ENCODE results near the gene CST4. TPM values are rescaled to one million over a fixed set of nuclear protein-coding genes. Genes with fewer than 3 reads are reported as not detected.
A peak's percentile ranks its signal among the peaks of the same experiment; 100 is the strongest.

Gene CST4
- total RNA-seq, 1 donor from 2014 or later, result not detected

- H3K4me3 ChIP-seq, result no peak overlapping the region
- H3K4me1 ChIP-seq, result peaks cover 27% of the 10 kb centered on the region
- H3K27me3 ChIP-seq (ENCODE audit: low read depth), result no peaks in the 10 kb centered on the region
- TF ChIP-seq CTCF (IDR thresholded peaks at IDR 0.05), result no peak
- DNase-seq, result no peak
- no peak overlapping the region for H3K27ac ChIP-seq
- ATAC-seq, result no peak
- no peaks in the 10 kb centered on the region for H3K36me3 ChIP-seq
- no peaks in the 10 kb centered on the region for H3K9me3 ChIP-seq
- intact Hi-C loops (cut with DNase I), result no loop called here
Measured at GRCh38 chr20:23640671-23641667, 47.9 kb downstream of the CST4 start.

- no peaks in the 10 kb centered on the region for H3K9me3 ChIP-seq
- H3K4me3 ChIP-seq, result no peak overlapping the region
- DNase-seq (no peak), ATAC-seq (no peak)
- no peak overlapping the region for H3K27ac ChIP-seq
- peaks cover 35% of the 10 kb centered on the region for H3K4me1 ChIP-seq
- intact Hi-C loops (cut with DNase I), result no loop called here
- no peaks in the 10 kb centered on the region for H3K36me3 ChIP-seq
- TF ChIP-seq CTCF (IDR thresholded peaks at IDR 0.05), result no peak
- no peaks in the 10 kb centered on the region for H3K27me3 ChIP-seq (ENCODE audit: low read depth)
Measured at GRCh38 chr20:23640018-23640601, 48.7 kb downstream of the CST4 start.

DNA sequence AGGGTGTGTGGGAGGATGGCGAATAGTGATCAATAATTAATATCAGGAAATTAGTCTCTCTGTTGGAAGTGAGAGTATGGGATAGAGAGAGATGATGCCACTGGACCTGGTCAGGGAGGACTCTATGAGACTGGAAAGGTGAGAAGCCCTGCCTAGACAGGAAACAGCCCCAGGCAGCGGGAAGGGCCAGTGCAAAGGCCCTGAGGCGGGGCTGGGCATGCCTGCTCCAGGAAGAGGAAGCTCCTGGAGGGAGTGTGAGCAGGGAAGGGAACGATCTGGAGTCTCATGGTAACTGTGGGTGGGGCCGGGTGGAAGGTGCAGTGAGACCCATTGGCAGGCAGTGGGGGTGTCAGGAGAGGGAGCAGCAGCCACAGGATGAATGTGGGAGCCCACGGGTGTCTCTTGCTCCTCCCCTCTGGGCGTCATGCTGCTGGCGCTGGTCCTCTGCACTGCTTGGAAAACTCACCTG, 49.3 kb downstream of the CST4 start:
- ATAC-seq (no peak), DNase-seq (no peak)
- Histone ChIP-seq H3K9me3 (no peaks in the 10 kb centered on the region), H3K4me1 (peaks cover 39% of the 10 kb centered on the region), H3K27me3 (ENCODE audit: low read depth) (no peaks in the 10 kb centered on the region), H3K4me3 (no peak overlapping the region), H3K27ac (no peak overlapping the region), H3K36me3 (peaks cover 4% of the 10 kb centered on the region)
- TF ChIP-seq CTCF (IDR thresholded peaks at IDR 0.05), result no peak
- intact Hi-C loops (cut with DNase I), result no loop called here

GRCh38 chr20:23638309-23638708, 50.5 kb downstream of the CST4 start:
- H3K27ac ChIP-seq, result no peak overlapping the region
- intact Hi-C loops (cut with DNase I), result no loop called here
- H3K4me3 ChIP-seq, result no peak overlapping the region
- peaks cover 39% of the 10 kb centered on the region for H3K4me1 ChIP-seq
- no peak for DNase-seq
- peaks cover 16% of the 10 kb centered on the region for H3K36me3 ChIP-seq
- no peaks in the 10 kb centered on the region for H3K27me3 ChIP-seq (ENCODE audit: low read depth)
- H3K9me3 ChIP-seq, result no peaks in the 10 kb centered on the region
- no peak for TF ChIP-seq CTCF (IDR thresholded peaks at IDR 0.05)
- ATAC-seq, result no peak

DNA sequence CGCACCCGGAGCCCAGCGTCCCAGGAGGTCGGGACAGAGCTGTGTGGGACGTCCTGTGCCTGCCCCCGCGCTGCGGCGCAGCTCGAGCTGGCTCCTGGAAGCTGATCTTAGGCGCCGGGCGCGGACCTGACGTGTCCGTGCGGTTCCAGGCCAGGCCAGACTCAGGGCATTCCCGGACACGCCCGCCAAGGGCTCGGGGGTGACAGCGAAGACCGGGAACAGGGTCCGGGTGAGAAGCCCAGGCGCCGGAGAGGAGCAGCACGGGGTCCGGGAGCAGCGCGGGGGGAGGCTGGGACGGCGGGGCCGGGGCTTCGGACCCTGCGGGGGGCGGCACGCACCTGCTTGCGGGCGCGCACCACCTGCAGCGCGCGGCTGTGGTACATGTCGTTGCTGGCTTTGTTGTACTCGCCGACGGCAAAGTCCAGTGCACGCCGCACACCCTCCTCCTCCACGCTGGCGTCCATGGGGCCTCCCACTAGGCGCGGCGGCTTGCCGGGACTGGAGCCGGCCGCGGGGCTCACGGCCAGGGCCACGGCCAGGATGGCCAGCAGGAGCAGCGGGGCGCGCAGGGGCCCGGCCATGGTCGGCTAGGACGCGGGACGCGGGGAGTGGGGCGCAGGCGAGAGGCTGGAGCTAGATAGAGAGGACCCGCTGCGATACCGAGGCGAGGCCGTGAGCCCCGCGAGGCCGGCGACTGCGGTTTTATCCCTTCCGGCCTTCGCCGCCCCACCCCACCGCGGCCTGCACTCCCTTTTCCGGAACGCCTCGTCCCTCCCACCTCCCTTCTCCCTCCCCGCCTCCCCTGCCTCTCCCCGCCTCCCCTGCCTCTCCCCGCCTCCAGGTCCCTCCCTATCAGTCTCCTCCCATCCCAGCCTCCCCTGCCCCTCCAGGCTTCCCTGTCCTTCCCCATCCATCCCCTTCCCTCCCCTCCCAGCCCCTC, 51.3 kb downstream of the CST4 start, which contains the start of gene CST3:
TSS of gene CST3 (minus strand) at position 674 of the 940 bp plus-strand sequence. CDS start at position 581, 93 bp downstream.
- TF ChIP-seq CTCF (IDR thresholded peaks at IDR 0.05), result no peak
- intact Hi-C loops (cut with DNase I), result no loop called here
- DNase-seq, result peak; percentile 94

More for the DNA sequence above, 51.3 kb downstream of the CST4 start, which contains the start of gene CST3:
- Histone ChIP-seq H3K27me3 (ENCODE audit: low read depth) (no peaks in the 10 kb centered on the region), H3K4me1 (peaks cover 36% of the 10 kb centered on the region), H3K36me3 (peaks cover 24% of the 10 kb centered on the region), H3K27ac (peak within 1 kb of the TSS; percentile 98), H3K4me3 (peak within 1 kb of the TSS; percentile 93), H3K9me3 (no peaks in the 10 kb centered on the region)
- ATAC-seq, result peak; percentile 93 to 96

All from lower lobe of right lung (tissue), 2 donors.